Measurements from ENCODE around the gene SLC2A10.

- no peak for TF ChIP-seq EZH2 (IDR thresholded peaks at IDR 0.05; ENCODE audit: borderline replicate concordance, low read length)
- no peak for TF ChIP-seq CTCF (conservative IDR thresholded peaks at IDR 0.05 in 1 of 2, IDR thresholded peaks at IDR 0.05 in 1 of 2; ENCODE audit: extremely low read depth in 1 of 2, insufficient read depth in 1 of 2, low read depth in 1 of 2, low read length in 2 of 2)
Measured at GRCh38 chr20:46749147-46749546, 39.7 kb downstream of the SLC2A10 start.

All from mammary epithelial cell (primary cell).